ENCODE results near the gene SPPL2B.

DNA sequence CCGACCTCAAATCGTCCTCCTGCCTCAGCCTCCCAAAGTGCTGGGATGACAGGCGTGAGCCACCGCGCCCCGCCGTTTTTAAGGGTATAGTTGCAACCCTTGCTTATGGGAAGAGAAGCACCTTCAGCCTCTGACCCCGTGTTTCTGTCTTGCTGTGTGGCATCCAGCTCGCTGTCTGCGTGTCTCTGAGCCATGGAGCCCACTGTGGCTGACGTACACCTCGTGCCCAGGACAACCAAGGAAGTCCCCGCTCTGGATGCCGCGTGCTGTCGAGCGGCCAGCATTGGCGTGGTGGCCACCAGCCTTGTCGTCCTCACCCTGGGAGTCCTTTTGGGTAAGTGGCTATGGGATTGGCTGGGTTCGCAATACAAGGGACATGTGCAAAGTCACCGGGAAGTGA is 61.1 kb downstream of the SPPL2B start:
- no peak for TF ChIP-seq ZFP3 (CRISPR knock-in tag; IDR thresholded peaks at IDR 0.05)
- TF ChIP-seq ZNF8 (CRISPR knock-in tag; IDR thresholded peaks at IDR 0.05): no peak
- TF ChIP-seq TCF4 (CRISPR knock-in tag; IDR thresholded peaks at IDR 0.05; ENCODE audit: borderline replicate concordance): no peak
- no peak for TF ChIP-seq TSHZ2 (CRISPR knock-in tag; IDR thresholded peaks at IDR 0.05)
- TF ChIP-seq, protein P1, sequence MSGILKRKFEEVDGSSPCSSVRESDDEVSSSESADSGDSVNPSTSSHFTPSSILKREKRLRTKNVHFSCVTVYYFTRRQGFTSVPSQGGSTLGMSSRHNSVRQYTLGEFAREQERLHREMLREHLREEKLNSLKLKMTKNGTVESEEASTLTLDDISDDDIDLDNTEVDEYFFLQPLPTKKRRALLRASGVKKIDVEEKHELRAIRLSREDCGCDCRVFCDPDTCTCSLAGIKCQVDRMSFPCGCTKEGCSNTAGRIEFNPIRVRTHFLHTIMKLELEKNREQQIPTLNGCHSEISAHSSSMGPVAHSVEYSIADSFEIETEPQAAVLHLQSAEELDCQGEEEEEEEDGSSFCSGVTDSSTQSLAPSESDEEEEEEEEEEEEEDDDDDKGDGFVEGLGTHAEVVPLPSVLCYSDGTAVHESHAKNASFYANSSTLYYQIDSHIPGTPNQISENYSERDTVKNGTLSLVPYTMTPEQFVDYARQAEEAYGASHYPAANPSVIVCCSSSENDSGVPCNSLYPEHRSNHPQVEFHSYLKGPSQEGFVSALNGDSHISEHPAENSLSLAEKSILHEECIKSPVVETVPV (CRISPR knock-in tag; IDR thresholded peaks at IDR 0.05): no peak
- TF ChIP-seq PATZ1 (CRISPR knock-in tag; IDR thresholded peaks at IDR 0.05; ENCODE audit: borderline replicate concordance): no peak

Data from SK-N-SH treated with all-trans-retinoic acid at 6 μM for 48 hours (cell line).